COR-L47 (cell line): ENCODE measurements around the gene PXMP2.

Experiments
- DNase-seq: peaks from one replicate; lab custom pipeline; 2025; lab: John Stamatoyannopoulos, UW

Gene PXMP2

DNA sequence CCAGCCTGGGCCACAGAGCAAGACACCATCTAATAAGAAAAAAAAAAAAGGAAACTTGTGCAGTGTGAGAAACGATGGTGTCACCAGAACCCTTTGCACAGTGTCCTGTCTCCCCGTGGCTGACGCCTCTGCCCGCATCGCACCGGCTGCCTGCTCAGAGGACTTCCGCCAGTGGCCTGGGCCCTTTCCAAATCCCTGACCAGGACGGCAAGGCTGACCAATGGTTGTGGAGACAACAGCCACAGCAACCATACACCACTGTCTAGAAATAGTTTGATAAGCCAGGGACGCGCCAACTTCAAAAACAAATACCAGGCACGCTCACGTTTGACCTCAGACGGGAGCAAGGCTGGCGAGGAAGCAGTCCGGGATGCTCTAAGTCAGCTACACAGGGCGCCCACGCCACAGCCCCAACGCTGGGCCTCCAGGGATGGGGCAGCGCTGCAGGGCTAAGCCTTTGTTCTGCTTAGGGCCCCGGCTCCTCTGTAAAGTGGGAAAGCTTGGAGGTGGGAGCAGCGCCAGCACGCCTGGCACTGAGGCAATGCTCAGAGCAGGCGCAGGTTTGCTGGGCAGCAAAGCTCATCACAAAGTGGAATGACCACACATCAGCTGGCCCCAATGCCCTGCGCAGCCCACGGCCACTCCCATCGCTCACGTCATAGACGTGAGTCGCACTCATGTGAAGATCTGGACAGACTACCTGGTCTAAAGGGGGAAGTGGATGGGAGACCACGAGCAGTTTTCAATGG is 35.8 kb downstream of the PXMP2 start:
- DNase-seq = no peak

DNA sequence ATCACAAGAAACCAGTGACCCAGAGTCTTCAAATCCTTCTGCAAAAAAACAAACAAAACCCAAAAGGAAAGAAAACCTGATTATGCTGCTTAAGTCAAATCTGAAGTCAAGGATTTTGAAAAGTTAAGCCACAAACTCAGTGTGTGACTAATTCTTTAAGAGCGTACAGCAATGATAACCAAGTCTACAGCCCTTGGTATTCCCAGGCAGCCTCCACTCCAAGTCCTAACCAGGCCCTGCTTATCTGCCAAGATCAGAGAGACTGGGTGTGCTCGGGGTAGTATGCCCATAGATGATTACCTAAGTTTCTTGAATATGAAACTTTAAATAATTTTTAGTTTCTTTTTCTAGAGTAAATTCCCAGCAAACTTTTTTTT is 36.4 kb downstream of the PXMP2 start:
- DNase-seq = no peak

DNA sequence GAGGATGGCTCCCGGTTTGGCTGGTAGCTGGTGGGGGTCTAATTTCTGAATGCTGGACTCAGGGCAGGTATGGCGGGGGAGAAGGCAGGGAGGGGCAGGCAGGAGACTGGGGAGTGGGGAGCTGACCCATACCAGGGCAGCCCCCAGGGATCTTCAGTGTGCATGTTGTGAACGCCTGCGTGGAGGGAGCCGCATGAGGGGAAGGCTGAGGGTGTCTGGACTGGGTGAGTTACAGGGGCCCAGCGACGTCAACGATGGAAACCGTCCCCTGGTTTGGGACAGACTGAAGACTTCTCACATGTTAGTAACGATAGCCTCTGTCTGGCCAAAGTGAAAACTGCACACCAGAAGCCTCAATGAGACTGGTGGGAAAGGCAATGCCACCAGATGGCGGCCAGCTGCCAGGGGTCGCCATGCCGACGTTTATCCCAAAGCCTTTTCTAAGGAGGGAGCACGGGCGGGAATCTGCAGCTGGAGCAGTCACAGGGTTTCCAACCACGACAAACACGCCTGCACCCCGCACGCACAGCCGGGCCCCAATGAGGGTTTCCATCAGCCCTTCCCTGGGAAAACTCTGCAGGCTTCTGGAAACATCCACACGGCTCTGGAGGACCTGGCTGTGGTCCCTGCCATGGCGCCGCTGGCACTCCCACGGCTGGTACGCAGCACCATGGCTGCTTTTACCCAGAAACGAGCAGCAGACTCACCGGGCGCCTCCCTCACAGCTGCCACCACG is 37.3 kb downstream of the PXMP2 start:
- no peak for DNase-seq

DNA sequence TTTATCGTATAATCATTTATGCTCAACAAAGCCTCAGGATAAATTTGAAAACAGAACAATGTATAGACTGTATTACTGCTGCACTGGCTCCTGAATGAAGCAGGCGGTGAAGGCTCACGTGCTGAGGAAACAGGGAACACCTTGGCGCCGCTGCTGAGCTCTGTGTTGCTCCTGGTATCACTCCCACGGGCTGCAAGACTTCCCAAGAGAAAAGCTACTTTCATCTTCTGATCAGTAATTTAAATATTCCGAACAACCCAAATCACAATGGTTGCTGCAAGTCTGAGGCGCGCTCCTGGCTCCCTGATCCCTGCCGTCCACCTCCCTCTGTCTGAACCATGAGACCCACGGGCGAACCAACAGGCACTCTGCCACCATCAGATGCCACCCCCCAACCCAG is 39.0 kb downstream of the PXMP2 start:
- DNase-seq = no peak

DNA sequence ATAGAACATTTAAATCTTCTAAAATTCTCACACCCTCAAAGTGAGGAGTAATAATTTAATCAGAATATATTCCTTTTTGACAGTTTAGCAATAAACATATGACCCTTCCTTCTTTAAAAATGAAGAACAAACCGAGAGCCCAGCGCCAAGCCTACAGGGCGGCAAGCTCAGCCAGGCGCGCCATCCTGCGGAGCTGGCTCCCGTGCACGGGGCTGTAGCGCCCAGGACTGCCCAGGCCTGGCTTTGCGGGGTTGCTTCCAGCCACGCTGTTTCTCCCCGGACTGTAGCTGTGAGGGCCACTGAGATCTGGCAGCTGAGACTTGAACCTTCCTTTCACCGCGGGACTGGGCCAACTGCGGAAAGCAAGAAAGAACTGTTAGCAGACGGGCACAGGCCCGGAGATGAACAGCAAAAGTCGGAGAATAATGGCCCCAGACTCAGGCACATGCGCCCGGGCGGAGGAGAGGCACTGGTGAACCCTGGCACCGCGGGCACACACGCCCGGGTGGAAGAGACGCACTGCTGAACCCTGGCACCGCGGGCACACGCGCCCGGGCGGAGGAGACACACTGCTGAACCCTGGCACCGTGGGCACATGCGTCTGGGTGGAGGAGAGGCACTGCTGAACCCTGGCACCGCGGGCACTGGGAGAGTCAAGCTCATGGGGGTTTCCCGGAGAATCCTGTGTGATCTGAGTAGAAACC is 39.9 kb downstream of the PXMP2 start:
- DNase-seq = no peak

DNA sequence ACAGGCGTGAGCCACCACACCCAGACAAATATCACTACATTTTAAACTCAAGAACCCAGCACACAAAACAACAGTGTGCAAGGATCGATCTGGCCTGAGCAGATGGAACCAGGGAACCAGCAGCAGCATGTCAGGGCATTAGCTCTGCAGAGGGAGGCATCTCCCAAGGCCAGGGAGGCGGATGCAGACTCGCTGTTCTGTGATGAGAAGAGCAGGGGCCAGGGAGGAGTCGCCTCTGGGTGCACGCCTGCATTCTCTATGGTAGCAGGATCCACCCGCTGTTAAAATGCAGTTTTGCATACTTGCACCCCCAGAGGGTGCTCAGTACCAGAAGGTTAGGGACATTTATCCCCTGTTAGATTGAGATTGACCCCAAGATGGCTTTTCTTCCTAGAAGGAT is 41.1 kb downstream of the PXMP2 start:
- no peak for DNase-seq

DNA sequence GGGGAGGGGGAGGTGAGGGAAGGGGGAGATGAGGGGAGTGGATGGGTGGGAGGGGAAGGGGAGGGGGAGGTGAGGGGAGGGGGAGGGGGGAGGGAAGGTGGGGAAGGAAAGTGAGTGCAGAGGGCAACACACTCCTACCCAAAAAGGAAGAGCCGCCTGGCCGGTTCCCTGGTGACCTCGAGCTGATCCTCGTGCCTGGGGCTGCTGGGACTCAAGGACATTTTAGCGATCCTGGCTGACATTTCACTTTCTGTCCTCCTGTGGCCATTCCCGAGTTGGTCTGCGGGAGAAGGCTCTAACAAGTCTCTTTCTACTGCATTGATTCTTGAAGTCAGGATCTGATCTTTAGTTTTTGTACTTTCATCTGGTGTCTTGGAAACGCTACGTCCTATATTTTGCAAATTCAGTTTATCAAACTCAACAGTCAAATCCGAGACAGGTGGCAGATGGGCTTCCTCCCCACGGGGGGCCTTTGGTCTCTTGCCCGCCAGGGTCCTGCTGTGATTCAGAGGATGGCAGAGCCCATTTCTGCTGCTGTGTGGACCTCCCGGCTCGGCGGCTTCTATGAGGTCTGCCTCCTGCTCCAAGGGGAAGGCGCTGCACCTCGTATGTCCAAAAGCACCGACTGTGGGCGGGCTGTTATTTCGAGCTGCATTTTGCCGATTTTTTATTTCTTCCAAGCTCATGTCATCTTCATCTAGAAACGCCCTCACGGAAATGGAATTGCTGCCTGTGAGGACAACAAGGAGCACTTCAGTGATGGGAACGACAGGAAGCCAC is 42.3 kb downstream of the PXMP2 start:
- DNase-seq = no peak

DNA sequence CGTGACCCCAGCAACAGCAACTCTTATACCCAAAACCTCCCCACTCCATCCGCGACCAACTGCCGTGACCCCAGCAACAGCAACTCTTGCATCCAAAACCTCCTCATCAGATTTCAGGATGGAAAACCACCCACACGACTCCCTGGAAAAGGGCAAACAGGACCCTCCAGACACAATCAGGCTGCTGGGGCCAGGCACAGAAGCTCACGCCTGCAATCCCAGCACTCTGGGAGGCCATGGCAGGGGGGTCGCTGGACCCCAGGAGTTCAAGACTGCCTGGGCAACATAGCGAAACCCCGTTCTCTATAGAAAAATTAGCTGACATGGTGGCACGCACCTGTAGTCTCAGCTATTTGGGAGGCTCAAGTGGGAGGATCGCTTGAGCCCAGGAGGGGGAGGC is 43.0 kb downstream of the PXMP2 start:
- DNase-seq = no peak

DNA sequence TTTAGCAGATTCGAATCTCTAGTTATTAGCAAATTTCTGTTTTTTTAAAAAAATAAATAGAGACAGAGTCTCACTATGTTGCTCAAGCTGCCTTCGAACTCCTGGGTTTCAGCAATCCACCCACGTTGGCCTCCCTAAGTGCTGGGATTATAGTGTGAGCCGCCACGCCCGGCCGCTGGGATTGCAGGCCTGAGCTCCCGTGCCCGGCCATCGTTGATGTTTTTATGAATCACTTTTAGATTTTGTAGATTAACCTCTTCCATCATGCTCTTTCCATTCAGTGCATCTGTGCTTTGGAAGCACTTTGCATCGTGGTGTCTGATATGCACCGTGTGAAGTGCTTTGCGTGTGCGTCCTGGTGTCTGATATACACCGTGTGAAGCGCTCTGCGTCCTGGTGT is 44.2 kb downstream of the PXMP2 start:
- DNase-seq = no peak

DNA sequence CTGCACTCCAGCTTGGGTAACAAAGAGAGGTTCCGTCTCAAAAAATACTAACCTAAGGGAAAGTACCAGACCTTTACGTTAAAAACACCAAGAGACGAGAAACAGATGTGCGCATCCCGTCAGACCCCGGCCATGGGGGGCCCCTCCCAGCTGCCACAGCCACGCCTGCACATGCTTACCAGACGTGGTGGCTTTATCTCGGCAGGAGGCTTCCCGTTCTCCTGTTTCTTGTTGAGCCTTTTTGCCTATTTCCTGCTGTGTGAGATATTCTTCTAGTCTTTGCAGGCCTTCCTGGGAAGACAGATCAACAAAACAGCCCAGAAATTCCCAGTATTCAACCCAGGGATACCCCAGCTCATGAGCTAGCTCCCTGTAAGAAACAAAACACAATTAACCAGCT is 46.8 kb downstream of the PXMP2 start:
- DNase-seq = no peak

DNA sequence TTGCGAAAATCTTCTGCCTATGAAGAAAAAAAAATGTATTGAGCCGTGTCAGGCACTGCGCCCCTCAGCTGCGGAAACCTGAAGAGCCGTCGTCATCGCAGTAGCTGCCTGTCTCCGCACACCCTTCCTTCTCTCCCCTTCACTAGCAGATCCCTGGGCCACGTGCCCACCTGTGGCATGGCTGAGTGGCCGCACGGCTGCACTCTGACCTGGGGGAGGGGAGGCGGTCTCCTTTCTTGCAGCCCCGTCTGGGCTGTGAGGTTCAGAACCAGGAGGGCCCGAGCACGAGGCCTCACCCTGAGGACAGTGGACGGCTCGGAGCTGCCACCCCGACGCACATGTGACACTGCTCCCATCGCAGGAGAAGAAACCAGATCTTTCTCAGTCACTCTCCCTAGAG is 48.1 kb downstream of the PXMP2 start:
- DNase-seq = no peak

DNA sequence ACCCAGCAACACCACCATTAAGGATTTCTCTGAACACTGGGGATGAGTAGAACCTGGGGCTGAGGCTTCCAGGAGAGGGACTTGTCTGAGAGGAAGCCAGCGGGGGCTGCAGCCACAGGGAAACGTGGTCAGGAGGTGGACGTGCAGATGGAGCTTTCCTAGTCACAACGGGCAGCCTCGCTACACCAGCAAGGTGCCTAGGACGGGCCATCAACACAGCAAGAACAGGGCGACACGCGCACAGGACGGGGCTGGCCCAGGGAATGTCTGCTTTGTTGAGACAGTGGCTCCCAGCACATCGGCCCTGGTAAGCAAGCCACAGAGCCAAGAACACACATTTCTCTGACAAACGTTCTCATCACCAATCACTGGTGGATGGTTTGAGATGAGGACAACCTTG is 49.0 kb downstream of the PXMP2 start:
- DNase-seq = no peak

DNA sequence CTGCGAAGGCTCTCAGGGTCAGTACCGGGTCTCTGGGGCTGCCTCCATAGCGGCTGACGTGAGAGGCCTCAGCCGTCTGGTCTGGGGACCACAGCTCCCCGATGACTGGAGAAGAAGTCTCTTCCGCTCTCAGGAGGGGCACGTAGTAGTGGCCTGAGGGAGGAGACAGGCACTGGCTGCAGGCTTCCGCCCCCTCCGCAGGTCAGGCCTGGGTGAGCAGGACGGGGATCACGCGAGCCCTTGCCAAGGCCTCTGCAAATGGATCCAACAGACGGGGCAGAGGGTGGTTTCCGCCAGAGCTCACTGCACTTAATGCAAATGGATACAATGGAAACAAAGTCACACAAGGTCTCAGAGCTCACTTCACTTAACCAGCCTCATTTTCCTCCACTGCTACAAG is 49.5 kb downstream of the PXMP2 start:
- DNase-seq = no peak

DNA sequence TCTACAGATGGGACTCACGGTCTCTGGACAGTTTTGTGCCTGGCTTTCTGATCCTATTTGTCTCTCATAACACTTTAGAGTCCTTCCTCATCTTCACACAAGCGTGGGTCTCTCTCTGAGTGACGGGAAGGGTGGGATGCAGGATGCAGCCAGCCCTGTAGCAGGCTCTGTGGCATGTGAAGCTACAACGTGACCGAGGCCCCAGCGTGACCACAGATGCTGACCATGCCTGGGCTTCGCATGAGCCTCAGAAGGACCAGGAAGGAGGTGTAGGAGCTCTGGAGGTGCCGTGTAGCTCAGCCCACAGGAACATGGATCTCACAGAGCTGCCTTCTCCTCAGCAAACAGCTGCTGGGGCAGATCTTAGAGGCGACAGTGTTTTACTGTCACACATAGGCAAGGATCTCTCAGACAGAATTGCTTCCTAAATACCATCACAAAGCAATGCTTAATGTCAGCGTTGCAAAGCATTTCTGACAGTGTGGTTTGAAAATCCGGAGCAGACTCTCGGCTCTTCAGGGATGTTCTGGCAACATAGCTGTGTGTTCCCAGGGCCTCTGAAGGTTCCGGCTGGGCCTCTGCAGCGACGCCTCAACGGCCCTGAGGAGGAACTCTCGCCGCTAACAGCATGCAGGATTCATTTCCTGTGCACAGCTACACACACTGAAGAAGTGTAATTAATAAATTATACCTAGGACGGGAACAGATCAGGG is 52.4 kb downstream of the PXMP2 start:
- no peak for DNase-seq

DNA sequence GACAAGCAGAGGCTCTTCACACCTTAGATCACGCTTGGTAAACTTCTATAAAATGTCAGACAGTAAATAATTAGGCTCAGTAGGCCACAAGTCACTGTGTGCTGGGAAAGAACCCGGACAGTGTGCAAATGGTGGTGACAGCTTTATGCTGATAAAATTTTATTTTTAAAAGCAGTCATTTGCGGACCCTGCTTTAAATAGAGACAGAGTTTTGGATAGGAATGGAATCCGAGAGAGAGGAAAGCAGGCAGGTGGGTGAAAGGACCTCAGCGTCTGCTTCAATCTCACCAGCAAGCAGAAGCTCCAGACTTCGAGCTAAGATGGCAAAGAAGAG is 52.9 kb downstream of the PXMP2 start:
- DNase-seq = no peak

DNA sequence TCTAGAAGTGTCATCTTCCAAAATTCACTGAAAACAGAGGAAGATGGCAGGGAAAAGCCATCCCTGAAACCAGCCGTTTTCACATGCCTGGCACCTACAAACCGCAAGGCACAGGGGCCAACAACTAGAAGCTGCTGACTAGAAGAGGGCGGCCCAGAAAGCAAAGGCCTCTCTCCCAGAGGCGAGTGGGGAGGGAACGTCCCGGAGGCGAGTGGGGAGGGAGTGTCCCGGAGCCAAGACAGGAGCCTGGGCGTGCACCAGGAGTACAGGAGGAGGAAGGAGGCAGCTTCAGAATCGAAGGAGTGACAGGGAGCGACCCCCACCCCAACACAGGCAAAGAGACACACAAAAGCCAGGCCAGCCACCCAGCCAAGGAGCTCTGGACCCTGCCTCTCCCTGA is 53.3 kb downstream of the PXMP2 start:
- DNase-seq = no peak

DNA sequence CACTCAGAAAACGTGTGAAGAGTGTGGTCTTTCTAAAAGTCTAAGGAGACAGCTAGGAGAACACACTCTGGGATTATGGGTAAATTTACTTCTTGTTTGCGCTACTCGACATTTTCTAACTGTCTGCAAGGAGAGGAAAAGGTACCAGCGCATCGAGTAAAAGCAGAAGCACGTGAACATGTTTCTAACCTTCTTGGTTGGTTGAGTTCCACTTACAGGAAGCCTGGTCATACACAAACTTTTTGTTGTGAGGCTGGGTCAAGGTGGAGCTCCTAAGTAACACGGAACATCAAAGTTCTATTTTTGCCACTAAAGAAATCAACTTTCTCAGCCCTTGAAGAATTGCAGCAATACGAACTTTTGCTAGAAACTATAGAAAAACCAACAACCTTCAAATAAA is 54.2 kb downstream of the PXMP2 start:
- no peak for DNase-seq

DNA sequence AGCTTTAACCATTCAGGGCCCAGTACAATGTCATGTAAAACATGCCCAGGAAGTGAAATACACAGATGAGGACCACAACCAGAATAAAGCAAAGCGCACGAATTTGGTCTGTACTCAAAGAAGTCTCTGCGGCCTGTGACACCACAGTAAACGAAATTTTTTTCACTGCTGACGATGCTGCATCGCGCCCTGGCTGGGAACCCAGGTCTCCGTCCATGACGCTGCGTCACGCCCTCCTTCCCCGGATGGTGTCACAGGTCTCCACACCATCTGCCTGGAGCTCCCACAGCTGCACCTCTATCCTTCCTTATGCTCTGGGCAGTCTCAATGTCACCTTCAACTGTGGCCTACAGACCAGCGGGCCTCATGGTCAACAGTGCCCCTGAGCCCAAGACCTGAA is 56.4 kb downstream of the PXMP2 start:
- DNase-seq = no peak

DNA sequence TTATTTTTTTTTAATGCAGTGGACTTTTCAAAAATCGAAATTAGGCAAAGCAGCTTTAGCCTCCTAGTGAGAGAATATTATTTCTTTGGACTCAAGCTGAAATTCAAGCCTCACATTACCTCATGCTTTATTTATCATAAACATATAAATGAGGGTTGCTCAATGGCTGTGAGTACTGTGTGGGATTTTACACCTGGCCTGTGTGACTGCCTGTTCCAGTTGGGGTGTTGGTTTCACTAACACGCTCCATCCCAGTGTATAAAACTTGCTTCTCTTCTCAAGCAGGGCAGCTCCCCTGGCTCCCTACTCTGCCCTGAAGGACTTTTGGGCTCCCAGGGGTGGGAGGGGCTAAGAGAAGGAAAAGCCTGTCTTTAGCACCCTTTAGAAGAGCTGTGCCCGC is 59.2 kb downstream of the PXMP2 start:
- no peak for DNase-seq

DNA sequence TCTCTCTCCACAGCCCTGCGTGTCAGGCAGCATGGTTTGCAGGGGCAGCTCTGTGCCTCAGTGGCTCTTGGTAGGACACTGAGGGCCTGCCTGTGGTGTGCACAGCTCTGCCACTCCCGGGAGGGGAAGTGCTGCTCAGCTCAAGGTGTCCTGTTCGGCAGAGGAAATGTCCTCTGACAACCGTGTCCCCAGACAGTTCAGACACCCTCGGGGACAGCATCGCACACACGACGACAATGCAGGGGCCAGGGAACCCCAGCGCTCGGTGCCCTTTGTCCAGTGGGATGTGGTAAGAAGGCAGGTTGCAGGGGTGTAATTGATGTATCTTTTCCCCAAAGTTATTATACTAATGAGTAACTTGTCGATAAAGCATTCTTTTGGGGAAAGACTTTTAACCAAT is 60.0 kb downstream of the PXMP2 start:
- DNase-seq = no peak

DNA sequence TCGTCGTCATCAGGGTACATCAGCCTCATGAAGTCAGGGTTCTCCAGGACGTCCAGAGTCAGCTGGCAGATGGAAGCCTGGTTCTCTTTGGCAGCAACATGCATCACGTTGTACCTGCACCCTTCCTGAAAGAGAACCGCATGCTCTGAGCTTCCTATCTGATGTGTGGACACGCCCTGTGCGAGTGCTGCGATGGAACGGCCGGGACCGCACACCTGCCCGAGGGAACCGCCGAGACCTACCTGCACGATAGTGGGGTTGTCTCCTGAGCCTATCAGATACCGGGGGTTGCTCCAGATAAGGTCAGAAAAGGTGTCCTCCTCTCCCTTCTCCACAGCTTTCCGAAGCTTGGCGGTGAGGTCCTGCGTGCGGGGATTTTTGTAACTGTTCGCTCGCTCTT is 60.5 kb downstream of the PXMP2 start:
- DNase-seq = no peak

DNA sequence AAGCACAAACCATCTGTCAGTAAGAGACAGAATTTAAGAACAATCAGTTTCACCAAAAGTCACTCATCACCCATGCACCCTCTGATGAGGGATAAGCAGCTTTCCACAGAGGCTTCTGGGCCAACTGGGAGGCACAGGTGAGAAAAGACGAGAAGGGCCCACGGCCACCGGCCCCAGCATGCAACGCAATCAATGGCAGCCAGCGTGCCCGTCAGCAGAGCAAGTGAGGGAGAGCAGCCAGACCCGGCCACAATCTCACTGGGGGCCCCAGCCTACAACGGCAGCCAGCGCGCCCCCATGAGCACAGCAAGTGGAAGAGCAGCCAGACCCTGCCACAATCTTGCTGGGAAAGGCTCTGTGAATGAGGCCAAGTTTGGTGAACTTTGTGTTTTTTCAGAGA is 60.9 kb downstream of the PXMP2 start:
- no peak for DNase-seq
